Sigmoid colon (tissue), 4 donors: Measurements from ENCODE around the gene SORBS1.
A peak's percentile ranks its signal among the peaks of the same experiment; 100 is the strongest.

ENCODE experiments used
- CTCF ChIP-seq, 4 experiments: fragments of 450-650 bp in 3 of 4; fragments of 200-600 bp in 1 of 4; IDR thresholded peaks; one replicate each; pipeline ENCODE4 v1.5.1; 2016 to 2019; ENCODE audit warnings: antibody characterized with exemption in 4 of 4, mild to moderate bottlenecking in 3 of 4, moderate library complexity in 2 of 4
- EP300 ChIP-seq, 4 donors: sonication (generic); formaldehyde crosslinking; IDR thresholded peaks; one replicate each; pipeline ENCODE4 v1.6.1; 2017; ENCODE audit warnings: antibody characterized with exemption in 4 of 4
- POLR2A ChIP-seq, 2 donors: fragments of 450-650 bp; IDR thresholded peaks; one replicate each; pipeline ENCODE4 v1.6.1; 2016; ENCODE audit warnings: antibody characterized with exemption in 2 of 2, mild to moderate bottlenecking in 2 of 2, moderate library complexity in 2 of 2
- POLR2AphosphoS5 ChIP-seq, 4 donors: sonication (generic); formaldehyde crosslinking; IDR thresholded peaks; one replicate each; pipeline ENCODE4 v1.6.1; 2017; ENCODE audit warnings: antibody characterized with exemption in 4 of 4

GRCh38 chr10:95445837-95446486 is 115.2 kb downstream of the SORBS1 start:
- TF ChIP-seq CTCF (IDR thresholded peaks at IDR 0.05) (peak; percentile 39 to 77 (median 70)), POLR2AphosphoS5 (IDR thresholded peaks at IDR 0.05) (peak in 3 of 4 donors; percentile 73 to 77 (median 74)), POLR2A (IDR thresholded peaks at IDR 0.05) (no peak), EP300 (IDR thresholded peaks at IDR 0.05) (peak in 3 of 4 donors; percentile 59 to 88 (median 88))
